SKM-1 (cell line): ENCODE measurements around the gene SYT8.
"Not testable (repeated sequence)": the region's sequence is repeated elsewhere in the genome, so short reads cannot be mapped to it uniquely, and the experiment has no call there.

Experiments used
- DNase-seq: peaks from one replicate; lab custom pipeline; 2025; ENCODE audit not compliant: unreplicated experiment; lab: John Stamatoyannopoulos, UW

The SYT8 gene, protein sequence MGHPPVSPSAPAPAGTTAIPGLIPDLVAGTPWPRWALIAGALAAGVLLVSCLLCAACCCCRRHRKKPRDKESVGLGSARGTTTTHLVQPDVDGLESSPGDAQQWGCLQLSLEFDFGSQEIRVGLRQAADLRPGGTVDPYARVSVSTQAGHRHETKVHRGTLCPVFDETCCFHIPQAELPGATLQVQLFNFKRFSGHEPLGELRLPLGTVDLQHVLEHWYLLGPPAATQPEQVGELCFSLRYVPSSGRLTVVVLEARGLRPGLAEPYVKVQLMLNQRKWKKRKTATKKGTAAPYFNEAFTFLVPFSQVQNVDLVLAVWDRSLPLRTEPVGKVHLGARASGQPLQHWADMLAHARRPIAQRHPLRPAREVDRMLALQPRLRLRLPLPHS

DNA sequence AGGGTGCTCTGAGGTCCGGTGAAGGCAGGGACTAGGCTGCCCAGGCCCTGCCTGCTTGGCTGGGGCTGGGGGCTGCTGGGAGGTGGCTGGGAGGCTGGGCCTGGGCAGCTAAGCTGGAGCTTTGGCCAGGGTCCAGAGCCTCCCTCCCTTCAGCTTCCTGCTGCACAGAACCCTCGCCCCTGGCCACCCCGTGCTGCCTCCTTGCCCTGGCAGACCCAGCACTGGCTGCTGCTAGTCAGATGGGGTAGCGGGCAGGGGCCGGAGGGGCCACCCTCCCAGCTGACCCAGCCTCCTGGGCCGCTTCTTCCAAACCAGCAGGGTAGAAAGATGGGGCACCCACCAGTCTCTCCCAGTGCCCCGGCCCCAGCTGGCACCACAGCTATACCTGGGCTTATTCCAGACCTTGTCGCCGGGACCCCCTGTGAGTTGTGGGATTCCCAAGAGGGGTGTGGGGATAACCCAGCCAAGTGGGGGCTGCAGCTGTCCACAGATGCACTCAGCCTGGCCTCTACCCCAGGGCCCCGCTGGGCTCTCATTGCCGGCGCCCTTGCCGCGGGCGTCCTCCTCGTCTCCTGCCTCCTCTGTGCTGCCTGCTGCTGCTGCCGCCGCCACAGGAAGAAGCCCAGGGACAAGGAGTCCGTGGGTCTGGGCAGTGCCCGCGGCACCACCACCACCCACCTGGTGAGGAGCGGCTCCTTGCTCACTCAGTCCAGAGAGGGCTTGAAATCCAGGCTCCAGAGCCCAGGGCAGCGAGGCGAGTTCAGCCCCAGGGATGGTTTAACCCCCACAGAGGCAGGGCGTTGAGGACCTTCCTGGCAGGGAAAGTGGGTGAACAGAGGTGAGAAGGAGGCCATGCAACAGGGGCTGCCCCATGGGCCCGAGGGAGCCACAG is at the start of gene SYT8:
Gene SYT8 (plus strand): TSS at position 212 of the 892 bp plus-strand sequence. CDS start 116 bp downstream, at position 328.
- DNase-seq: no peak

DNA sequence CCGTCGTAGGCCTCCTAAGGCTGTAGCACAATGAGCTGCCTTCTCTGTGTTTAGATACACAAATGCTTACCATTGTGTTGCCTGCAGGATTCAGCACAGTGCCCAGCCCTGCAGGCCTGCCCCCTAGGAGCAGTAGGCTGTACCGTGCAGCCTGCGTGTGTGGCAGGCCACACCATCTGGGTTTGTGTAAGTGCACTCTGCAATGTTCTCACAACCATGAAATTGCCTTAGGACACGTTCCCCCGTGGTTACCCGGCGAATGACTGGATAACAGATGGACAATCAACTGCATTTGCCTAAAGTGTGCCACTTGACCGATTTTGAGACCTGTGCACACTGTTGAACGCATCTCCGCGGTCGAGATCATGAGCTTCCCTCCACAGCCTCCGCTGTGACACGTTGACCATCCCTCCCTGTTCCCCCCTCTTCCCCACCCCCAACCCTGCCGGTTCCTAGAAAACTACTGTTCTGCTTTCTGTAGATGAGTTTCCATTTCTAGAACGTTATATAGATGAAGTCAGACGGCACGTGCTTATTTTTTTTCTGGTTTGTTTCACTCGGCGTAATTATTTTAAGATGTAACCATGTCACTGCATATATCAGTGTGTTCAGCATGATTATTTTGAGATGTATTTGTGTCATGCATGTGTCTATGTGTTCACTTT is 48.9 kb upstream of the SYT8 start:
- no peak for DNase-seq

DNA sequence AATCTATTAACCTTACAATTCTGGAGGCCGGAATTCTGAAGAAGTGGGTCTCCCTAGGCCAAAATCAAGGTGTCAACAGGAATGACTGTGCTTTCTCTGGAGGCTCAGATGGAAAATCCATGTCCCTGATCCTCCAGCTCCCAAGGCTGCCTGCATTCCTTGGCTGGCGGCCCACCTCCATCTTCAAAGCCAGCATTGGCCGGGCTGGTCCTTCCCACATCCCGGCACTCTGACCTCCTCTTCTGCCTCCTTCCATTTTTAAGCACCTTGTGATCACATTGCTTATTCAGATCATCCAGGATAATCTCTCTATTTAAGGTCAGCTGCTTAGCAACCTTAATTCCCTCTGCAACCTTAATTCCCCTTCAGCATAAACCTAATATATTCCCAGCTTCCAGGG is 48.3 kb upstream of the SYT8 start:
- no peak for DNase-seq

DNA sequence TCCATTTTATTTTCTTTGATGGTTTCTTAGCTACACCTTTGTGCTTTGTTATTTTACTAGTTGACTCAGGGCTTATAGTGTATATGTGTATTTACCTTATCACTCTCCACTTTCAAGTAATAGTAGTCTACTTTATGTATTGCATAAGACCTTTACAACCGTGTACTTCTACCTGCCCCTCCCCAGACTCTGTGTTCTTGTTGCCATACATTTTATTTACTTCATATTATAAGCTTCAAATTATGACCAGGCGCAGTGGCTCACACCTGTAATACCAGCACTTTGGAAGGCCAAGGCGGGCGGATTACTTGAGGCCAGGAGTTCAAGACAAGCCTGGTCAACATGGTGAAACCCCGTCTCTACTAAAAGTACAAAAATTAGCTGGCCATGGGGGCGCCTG is 42.9 kb upstream of the SYT8 start:
- DNase-seq: no peak

DNA sequence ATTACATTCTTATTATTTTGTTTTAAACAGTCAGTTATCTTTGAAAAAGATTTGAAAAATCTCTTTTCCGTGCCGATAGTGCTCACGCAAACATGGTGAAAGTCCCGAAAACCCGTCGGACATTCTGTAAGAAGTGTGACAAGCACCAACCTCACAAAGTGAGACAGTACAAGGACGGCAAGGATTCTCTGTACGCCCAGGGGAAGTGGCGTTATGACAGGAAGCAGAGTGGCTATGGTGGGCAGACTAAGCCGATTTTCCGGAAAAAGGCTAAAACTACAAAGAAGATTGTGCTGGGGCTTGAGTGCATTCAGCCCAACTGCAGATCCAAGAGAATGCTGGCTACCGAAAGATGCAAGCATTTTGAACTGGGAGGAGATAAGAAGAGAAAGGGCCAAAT is 42.3 kb upstream of the SYT8 start:
- no peak for DNase-seq

DNA sequence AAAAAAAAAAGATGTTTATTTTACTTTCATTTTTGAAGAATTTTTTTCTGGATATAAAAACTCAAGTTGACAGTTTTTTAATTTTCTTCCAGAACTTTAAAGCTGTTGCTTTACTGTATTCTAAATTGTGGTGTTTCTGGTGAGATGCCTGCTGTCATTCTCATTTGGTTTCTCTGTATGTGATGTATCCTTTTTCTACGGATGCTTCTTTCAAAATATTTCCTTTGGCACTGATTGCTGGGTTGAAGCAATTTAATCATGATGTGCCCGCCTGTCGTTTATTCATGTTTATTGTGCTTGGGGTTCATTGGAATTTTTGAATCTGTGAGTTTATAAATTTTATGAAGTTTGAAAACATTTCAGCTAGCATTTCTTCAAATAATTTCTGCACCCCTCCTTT is 41.7 kb upstream of the SYT8 start:
- DNase-seq: no peak

DNA sequence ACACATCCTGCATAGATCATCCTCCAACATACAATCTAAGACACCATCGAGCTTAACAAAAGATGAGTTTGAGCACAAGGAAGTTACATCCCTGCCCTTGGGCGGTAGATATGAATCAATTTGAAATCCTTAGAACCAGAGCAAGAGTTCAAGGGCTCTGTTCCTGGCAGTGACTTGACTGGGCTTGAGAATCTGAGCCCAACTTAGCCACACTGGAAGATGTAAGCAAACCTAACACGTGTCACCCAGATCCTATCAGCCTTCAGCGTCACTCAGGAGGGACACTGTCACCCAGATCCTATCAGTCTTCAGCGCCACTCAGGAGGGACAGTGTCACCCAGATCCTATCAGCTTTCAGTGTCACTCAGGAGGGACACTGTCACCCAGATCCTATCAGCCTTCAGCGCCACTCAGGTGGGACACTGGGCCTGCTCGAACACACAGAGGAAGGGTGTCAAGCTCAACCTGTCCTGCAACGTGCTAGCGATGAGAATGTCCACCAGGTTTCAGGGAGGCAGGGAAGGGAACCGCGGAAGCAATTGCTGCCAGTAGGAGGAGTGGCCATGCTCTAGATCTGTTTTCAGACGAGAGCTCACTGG is 38.3 kb upstream of the SYT8 start:
- no peak for DNase-seq

DNA sequence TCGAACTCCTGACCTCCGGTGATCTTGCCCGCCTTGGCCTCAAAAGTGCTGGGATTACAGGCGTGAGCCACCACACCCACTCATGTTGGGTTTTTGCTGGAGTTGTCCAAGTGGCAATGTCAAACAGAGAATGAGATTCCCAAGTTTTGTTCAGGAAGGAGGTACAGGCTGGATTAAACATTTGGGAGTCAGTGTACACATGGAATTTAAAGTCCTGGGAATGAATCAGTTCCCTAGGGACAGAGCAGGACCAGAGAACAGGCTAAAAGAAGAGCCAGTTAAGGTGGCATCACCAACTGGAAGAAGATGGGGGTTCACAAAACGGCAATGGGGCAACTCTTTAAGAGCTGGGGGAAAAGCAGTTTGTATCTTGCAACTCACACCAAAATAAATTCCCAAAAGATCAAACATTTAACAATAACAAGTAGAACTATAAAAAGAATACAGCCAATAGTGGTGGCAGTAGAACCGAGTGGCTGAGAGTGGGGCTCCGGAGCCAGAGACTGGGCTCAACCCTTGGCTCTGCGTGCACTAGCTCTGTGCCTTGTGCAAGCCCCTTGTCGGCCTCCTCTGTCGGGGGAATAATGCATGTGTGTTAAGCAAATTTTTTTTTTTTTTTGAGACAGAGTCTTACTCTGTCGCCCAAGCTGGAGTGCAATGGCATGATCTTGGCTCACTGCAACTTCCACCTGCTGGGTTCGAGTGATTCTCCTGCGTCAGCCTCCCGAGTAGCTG is 37.2 kb upstream of the SYT8 start:
- no peak for DNase-seq

DNA sequence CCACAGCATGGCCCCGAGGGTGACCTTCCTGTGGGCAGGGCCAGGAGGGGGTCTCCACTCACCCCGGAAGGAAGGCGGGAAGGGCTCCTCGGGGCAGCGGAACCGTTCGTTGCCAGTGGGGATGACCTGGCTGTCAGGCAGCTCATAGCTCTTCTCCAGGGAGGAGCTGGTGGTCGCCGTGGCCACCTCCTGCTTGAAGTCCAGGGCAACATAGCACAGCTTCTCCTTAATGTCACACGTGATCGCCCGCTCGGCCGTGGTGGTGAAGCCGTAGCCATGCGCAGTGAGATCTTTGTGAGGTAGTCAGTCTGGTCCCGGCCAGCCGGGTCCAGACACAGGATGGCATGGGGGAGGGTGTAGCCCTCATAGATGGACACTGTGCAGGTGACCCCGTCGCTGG is 31.5 kb upstream of the SYT8 start:
- no peak for DNase-seq

DNA sequence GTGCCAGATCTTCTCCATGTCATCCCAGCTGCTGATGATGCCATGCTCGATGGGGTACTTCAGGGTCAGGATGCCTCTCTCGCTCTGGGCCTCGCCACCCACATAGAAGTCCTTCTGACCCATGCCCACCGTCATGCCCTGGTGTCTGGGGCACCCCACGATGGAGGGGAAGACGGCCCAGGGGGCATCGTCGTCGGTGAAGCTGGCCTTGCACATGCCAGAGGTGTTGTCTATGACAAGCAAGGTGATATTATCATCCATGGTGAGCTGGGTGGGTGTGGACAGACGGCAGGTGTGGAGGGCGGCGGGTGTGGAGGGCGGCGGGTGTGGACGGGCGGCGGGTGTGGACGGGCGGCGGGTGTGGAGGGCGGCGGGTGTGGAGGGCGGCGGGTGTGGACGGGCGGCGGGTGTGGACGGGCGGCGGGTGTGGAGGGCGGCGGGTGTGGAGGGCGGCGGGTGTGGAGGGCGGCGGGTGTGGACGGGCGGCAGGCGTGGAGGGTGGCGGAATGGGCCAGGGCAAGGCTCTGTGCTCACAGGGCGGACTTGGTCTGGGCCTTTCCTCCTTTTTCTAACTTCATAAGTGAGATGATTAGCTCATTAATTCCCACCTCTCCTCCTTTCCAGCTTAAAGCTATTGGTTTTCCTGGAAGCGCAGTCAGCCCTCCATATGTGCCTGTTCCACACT is 30.8 kb upstream of the SYT8 start:
- not testable (repeated sequence) for DNase-seq

DNA sequence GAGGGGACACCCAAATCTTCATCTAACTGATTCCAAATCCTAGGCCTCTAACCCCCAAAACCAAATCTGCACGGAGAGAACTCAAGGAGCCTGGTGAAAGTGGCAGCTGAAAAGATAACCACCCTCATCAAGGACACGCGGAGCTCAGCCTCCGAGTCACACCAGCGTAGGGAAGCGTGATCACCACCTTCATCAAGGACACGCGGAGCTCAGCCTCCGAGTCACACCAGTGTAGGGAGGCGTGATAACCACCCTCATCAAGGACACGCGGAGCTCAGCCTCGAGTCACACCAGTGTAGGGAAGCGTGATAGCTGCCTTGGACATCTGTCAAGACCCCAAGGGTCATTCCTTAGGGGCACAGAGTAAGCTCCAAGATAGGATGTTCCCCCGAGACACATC is 29.3 kb upstream of the SYT8 start:
- DNase-seq: no peak

DNA sequence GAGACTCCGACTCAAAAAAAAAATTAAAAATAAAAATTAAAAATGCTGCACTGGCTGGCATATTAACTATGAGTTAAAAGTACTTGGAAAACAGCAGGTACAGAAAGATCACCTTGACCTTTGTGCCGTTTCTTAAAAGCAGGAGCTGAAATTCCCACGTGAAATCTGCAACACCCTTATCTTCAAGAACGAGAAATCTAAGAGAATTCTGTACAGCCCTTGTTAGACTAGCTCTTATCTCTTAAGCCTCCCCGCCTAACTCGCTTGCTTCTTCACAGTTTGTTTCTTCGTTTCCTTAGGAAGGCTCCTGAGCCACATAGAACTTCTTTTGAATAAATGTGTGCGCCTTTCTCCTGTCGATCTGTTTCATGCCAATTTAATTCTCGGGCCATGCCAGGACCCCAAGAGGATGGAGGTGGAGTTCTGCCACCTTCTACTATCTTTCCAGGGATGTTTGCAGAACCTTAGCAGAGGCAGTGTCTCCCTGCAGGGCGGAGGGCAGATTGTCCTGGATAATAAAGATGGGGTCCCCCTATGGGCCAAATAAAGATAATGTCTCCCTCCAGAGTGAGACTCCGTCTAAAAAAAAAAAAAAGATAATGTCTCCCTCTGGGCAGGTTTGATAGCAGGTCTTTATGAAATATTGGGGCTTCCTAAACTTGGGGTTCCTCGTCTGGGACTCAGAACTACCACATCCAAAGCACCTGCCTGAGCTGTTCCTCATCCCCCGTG is 27.4 kb upstream of the SYT8 start:
- DNase-seq: no peak

DNA sequence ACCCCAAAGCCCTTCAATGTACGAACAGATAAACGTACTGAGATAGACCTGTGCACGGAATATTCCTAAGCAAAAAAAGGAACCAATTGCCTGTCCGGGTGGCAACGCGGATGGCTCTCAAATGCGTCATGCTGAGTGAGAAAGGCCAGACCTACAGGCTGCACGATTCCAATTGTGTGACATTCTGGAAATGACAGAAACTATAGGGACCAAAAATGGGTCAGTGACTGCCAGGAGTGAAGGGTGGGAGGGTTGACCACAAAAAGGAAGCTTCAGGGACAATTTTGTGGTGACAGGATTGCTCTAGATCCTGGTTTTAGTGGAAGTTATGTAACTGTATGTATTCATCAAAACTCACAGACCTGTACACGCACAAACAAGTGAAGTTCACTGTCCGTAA is 24.0 kb upstream of the SYT8 start:
- DNase-seq: peak; percentile 56

DNA sequence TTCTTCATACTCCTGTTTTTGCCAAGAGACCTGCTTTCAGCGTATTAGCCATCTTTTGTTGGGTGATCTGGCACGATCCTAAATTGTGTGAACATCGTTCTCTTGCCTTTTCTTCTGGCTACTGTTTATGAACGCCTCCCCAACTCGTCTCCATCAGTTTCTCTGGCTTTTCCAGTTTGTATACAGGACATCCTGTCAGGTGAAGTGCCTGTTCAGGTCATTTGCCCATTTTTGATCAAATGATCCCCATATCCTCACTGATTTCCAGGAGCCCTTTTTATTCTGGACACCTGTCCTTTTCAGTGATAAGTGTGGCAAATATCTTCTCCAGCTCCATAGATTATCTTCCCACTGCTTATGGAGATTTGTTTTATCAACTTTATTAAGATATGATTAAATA is 22.5 kb upstream of the SYT8 start:
- no peak for DNase-seq

DNA sequence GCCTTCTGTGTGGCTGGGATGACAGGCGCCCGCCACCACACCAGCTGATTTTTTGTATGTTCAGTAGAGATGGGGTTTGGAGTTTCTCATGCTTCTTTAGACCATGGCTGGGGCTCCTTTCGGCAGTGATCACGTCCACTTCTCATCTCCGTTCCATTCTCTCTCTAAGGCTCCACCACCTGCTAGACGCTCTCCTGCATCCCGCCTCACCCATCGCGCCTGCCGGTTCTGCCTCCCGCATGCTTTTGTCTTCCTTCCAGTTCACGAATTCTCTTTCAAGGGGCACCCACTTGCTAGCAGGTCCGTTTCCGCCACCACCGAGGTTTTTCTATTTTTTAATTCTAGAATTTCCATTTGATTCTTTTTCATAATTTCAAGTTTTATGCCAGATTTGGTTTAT is 22.0 kb upstream of the SYT8 start:
- no peak for DNase-seq

DNA sequence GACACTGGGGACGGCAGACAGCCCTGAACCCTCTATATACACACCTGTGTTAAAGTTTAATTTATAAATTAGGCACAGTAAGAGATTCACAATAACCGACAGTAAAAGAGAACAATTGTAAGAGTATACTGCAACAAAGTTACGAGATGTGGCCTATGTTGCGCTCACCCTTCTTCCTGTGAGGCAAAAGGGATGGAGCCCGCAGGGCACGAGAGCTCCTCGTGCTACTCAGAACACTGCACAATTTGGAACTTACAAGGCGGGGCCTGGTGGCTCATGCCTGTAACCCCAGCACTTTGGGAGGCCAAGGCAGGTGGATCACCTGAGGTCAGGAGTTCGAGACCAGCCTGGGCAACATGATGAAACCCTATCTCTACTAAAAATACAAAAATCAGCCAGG is 21.4 kb upstream of the SYT8 start:
- not testable (repeated sequence) for DNase-seq

DNA sequence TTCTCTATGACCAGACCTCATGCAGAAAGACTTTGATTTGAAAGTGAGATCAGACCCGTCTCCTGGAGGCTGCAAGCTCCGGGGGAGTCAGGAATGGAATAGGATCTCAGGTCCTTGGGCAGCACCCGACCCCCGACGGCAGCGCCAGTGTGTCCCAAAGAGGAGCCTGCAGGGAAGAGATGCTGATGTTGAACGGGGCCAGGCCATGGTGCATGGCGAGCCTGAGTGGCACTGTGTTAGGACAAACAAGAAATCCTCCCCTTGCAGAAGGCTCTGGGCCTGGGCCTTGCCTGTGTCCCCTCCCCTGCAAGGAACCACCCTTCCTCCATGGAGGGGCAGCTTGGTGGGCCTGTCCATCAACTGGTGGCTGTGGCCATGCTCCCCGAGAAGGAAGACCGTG is 20.1 kb upstream of the SYT8 start:
- no peak for DNase-seq

DNA sequence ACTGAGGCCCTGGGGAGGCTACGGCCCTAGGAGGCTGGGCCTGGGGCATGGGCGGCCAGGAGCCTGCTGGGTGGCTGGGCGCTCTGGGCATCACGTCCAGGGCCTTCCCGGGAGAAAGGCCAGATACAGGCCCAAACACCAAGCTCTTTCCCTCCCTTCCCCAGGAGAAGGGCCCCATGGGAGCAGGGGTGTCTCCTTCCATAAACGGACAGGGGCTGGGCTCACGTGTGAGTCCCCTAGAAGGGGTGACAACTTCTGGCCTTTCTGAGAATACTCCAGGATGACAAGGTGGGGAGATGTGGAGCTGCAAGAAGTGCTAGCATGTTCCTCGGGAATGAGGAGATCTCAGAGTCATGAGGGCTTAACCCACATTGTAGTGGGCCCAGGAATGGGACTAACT is 19.5 kb upstream of the SYT8 start:
- no peak for DNase-seq

DNA sequence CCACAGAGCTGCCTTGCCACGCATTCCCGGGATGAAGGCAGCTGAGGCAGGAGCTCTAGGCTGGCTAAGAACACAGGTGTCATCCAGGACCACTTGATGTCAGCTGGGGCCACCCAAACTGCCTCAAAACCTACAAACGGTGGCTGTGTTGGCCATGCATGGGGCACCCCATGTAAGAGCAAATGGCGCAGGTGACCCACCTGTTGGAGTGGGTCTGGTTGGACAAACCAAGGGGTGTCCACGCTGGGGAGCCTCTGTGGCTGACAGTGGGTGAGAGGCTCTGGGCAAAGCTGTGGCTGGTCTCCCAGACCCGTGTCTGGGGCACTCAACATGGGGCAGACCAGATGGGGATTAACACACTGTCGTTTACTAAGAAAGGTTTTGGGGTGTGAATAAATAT is 19.0 kb upstream of the SYT8 start:
- no peak for DNase-seq
